SH-SY5Y (cell line): Measurements from ENCODE around the gene PNKP.

Source experiments
- GATA2 ChIP-seq: IDR thresholded peaks from 2 replicates; pipeline ENCODE4 v1.6.1; 2011; ENCODE audit warnings: mild to moderate bottlenecking, low read depth, low read length
- GATA3 ChIP-seq: IDR thresholded peaks from 2 replicates; pipeline ENCODE4 v1.6.1; 2011; ENCODE audit warnings: low read depth, mild to moderate bottlenecking, low read length, moderate library complexity

Gene PNKP

DNA sequence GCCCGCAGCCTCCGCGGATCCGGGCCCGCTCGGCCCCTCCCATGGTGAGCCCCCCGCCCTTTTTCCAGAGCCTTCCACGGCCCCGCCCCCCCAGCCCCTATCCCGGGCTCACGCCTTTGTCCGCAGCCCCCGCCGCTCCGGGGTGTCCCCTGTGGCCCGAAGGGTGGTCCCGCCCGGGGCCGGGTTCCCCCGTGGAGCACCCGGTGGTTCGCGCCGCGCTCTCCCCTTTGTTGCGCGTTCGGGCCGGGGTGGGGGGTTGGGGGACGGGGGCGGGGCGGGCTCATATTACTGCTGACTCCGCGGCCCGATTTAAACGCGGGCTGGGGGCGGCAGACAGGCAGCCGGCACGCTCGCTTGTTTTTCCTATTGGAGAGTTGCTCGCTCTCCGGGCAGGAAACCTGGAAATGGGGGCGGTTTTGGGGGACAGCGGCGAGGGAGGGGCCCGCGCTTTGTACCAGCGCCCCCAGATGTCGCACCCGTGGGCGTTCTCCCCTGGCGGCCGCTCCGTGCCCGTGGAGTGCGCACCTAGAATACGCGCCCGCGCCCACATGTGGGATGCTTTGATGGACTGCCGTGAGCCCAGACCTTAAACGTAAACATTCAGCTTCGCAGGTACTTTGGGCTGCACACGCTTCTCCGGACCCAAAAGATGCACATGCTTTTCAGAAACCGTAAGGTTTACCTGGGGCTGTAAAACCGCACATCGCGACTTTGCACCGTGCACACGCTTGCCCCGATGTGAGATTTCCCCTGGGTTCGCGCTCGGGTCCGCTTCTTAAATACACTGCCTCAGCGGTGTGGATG lies 15.7 kb downstream of the PNKP start:
- TF ChIP-seq GATA2: no peak

DNA sequence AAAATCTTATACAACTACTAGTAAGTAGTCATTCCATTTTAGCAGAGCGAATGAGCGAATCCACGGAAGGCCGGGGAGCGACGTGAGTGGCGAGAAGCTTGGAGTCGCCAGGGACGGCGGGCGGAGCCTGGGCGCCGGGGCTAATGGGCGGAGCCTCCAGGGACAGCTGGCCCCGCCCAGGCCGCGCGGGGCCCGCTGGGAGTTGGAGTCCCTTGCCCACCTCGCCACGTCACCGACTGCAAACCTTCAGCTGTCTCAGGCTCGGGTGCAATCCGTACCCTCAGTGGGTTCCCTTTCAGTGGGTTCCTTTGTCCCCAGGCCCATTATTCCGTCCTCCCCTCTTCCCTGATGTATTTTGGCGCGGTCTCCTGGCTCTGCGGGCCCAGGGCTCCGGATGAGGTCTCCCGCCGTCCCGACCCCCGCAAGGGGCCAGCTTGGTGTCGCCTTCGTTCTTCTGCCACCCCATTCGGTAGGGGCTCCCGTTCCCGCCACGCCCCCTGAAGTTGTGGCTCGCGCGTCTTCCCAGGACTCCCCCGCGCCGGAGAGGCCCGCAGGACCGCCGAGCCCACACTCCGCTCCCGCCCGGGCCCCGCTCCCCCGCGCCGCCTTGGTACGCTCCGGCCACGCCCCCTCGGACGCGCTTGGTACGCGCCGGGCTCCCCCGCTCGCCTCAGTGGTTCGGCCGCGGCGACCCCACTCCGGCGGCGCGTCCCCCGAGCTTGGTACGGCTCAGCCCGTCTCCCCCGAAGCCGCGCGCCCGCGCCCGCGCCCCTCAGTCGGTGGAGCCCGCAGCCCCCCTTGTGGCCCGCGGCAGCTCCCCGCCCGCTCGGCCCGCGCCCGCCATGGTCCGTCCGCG lies 16.7 kb downstream of the PNKP start, which contains the start of gene PTOV1:
PTOV1 (plus strand) TSS at position 673 of the 856 bp plus-strand sequence.
- TF ChIP-seq GATA2 (no peak), GATA3 (no peak)

DNA sequence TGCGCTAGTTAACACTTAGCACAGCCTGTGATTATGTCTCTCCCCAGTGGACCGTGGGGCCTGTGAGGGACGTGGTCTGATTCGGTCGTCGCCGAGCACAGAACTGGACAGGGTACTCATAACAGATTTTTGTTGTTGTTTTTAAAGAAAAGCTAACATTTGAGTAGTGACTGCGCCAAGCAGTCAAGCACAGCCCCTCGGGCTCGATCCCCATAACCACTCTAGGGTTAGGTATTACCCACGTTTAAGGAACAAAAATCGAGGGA lies 17.2 kb downstream of the PNKP start:
- no peak for TF ChIP-seq GATA3
- TF ChIP-seq GATA2: no peak

DNA sequence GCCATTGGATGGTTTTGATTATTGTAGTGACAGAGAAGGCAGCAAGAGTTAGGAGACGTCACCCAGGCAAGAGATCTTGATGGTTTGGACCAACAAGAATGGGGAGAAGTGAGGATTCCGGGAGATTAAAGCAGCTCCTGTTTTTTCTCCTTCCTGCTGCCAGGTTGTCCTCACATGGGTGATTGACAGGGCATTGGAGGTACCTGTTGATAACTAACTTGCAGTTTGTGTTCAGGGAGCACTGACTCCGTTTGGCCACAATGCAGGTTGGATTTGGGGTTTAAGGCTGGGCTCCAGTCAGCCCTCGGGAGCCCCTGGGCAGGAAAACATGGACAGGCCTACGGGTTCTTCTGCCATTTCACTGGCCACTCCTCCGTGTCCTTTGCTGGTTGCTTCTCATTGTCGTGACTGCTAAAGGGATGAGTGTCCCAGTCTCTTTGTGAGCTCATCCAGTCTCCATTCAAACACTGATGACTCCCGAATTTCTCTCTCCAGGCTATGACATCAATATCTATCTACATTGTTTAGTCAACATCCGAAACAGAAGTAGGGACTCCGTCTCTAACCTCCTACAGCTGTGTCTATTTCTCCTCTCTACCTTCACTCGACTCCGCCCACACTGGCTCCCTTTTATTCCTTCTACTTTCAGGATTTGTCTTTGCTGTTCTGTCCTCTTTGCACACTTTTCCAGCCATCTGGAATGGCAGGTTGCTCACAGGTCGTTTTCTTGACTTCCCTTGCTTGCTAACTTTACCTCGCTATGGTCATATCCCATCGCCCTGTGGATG lies 17.7 kb downstream of the PNKP start:
- no peak for TF ChIP-seq GATA2
- TF ChIP-seq GATA3: no peak

DNA sequence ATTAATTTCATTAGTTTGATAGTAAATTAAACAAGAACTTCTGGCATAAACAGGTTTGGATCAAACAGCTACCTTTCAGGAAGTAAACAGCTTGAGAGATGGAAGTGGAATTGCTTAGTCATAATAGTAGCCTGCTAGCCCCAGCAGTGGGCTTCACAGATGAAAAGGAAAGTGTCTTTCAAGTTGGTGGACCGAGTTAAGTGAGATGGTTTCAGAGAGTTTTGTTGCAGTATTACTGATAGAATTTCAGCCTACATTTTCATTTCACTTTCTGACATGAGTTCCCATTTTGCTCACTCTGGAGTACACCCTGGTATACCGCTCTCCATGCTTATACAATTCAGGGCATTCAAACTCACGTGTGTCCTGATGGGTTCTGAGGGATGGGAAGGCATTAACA lies 18.4 kb downstream of the PNKP start:
- TF ChIP-seq GATA3: no peak
- no peak for TF ChIP-seq GATA2

DNA sequence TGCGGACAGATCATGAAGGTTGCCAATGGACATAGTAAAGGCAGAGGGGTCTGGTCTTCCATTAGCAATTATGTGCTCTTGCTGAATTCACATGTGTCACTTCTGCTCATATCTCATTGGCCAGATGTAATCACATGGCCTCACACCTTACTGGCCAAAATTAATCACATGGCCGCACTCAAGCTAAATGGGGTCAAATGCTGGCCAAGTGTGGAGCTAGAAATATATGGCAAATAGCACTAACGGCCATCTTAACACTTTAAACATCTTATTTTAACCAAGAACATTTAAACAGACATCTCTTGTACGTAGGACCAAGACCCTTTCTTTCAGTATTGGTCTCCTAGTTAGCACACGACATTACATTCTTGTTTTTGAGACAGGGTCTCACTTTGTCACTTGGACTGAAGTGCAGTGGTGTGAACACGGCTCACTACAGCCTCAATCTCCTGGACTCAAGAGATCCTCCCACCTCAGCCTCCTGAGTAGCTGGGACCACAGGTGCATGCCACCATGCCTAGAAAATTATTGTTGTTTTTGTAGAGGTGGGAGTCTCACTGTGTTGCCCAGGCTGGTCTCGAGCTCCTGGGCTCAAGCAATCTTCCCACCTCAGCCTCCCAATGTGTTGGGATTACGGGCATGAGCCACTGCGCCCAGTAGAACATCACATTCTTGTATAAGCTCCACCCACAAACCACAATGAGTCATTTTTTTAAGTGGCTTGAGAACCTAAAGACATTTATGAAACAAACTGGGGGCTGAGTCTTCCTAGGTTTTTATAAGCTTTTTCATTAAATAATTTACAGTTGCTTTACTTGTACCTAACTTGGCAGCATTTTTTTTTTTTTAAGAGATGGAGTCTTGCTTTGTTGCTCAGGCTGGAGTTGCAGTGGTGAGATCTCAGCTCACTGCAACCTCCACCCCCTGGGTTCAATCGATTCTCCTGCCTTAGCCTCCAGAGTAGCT lies 19.4 kb downstream of the PNKP start:
- no peak for TF ChIP-seq GATA3
- no peak for TF ChIP-seq GATA2

DNA sequence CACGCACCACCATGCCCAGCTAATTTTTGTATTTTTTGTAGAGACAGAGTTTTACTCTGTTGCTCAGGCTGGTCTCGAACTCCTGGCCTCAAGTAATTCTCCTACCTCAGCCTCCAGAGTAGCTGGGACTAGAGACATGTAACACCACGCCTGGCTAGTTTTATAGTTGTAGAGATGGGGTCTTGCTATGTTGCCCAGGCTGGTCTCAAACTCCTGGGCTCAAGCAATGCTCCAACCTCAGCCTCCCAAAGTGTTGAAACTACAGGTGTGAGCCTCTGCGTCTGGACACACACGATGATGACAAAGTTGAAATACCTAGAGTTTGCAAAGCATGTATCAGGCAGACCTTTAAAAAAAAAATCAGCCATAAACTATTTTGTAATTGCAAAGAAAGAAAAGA lies 21.0 kb downstream of the PNKP start:
- no peak for TF ChIP-seq GATA2
- no peak for TF ChIP-seq GATA3

DNA sequence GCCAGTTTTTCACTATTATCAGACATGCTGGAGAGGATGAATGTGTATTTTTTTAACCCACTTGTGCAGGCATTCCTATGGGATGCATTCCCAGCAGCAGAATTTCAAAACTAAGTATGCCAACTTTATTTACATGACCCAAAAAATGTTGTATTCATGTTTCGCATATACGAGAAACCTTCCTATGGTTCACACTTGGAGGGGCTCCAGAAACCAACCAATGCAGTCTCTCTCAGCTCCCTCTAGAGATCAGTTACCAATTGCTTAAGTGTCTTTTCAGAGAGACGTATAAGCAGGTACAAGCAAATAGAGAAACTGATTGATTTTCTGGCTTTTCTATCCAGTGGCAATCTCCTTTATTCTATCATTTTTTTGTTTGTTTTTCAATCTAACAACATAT lies 22.0 kb downstream of the PNKP start:
- no peak for TF ChIP-seq GATA2
- no peak for TF ChIP-seq GATA3

DNA sequence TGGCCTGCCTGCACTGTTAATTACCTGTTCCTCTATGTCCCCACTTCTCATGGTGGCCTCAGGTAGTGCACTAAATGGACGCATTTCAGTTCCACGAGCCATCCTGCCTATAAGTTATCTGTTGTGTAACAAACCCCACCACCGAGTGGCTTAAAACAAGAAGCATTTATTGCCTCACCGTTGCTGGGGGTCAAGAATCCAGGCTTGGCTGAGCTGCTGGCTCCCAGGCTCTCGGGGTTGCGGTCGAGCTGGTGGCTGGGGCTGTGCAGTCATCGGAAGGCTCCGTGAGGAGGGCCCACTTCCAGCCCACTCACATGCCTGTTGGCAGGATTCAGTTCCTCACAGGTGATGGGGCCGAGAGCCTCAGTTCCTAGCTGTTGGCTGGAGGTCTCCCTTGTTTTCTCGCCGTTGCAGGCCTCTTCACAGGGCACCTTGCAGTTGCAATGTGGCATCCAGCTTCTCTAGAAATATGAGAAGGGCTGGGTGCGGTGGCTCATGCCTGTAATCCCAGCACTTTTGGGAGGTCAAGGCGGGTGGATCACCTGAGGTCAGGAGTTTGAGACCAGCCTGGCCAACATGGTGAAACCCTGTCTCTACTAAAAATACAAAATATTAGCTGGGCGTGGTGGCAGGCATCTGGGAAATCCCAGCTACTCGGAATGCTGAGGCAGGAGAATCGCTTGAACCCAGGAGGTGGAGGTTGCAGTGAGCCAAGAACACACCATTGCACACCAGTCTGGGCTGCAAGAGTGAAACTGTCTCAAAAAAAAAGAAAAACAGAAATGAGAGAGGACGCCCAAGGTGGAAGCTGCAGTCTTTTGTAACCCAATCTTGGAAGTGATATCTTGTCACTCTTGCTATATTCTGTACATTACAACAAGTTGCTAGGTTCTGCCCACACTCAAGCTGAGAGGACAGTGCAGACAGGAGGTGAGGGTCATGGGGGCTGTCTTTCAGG lies 23.0 kb downstream of the PNKP start:
- TF ChIP-seq GATA2: no peak
- no peak for TF ChIP-seq GATA3

DNA sequence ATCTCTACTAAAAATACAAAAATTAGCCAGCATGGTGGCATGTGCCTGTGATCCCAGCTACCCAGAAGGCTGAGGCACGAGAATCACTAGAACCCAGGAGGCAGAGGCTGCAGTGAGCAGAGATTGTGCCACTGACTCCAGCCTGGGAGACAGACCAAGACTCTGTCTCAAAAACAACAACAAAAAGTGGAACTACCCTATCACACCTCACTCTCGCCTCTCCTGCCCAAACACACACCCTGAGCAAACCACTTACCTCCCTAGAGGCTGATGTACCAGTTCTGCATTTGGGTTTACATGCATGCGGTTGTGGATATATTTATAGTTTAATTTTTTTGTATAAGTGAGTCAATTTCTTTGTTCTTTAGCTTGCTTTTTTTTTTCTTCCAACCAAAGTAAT lies 24.1 kb downstream of the PNKP start:
- TF ChIP-seq GATA3 (no peak), GATA2 (no peak)

DNA sequence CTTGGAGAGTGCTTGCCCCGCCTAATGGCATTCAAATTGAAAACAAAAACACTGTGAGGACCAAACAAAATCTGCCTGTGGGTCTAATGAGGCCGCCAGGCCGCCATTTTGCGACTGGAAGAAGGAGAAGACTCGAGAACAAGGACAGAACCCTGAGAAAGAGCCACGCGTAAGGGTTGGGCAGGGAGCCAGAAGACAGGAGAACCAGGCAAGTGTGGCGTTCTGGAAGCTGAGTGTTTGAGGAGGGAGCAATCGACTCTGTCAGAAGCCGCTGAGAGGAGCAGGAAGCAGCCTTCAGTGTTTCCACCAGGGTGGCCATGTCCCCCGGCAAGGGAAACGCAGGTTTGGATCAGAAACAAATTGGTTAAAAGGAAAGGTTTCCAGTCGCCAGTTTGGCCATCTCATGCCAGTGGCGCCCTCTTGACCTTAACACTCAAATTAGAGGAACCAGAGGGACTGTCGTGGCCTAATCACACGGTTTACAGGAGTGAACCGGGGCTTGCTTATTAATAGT lies 26.6 kb downstream of the PNKP start:
- TF ChIP-seq GATA2 (no peak), GATA3 (no peak)

DNA sequence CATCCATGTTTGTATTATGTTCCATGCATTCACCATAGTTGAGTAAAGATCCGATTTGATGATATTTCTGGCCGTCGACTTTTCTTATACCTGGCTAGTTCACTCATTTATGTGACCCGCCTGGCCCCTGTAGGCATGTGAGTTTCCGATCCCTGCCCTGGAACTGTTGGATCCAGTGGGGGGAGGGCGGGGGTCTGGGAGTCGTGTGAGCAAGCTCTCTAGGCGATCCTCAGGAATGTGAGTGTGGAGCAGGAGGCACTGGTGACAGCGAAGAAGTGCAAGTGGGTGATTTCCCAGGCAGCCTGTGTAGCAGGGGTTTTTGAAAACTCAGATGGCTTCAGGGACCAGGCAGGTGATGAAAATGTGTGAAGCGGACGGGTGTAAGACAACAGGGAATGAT lies 27.1 kb downstream of the PNKP start:
- TF ChIP-seq GATA3 (no peak), GATA2 (no peak)

DNA sequence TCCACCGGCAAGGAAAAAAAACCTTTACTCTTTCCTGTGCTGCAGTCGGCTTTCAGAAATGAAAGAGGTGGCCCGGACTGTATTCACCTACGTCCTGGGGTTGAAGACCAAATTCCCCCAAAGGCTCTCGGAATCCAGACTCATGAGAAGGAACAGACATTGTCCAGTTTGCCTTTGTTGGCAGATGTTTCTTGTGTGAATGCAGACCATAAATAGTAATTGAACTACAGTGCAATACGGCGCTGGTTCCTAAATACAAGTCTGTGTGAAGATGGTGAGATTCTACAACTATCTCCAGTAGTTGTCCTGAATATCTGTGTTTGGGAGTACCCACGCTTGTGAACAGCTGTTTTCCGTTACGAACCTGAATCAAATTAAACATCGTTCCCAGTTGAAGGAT lies 27.7 kb downstream of the PNKP start:
- no peak for TF ChIP-seq GATA3
- TF ChIP-seq GATA2: no peak
